ENCODE data around the gene BMP4.

The BMP4 gene

GRCh38 chr14:53963320-53964227 is 6.9 kb upstream of the BMP4 start:
- DNase-seq (ENCODE audit: low read depth) = no peak

- no peak for DNase-seq (ENCODE audit: low read depth)
These were observed 6.3 kb upstream of the BMP4 start for GRCh38 chr14:53962953-53963319.

- DNase-seq (ENCODE audit: low read depth) = no peak
These were observed 2.0 kb upstream of the BMP4 start for GRCh38 chr14:53958628-53959027.

- no peak for DNase-seq (ENCODE audit: low read depth)
These were observed 1.1 kb upstream of the BMP4 start for GRCh38 chr14:53957739-53958138.

GRCh38 chr14:53955671-53956426 is 776 bp downstream of the BMP4 start:
- DNase-seq (ENCODE audit: low read depth) = no peak

- no peak for DNase-seq (ENCODE audit: low read depth)
These were observed 1.4 kb downstream of the BMP4 start for GRCh38 chr14:53955229-53955556.

- DNase-seq (ENCODE audit: low read depth) = no peak
These were observed 1.9 kb downstream of the BMP4 start for GRCh38 chr14:53954551-53955228.

- DNase-seq (ENCODE audit: low read depth) = no peak
These were observed 2.6 kb downstream of the BMP4 start for GRCh38 chr14:53953828-53954550.

GRCh38 chr14:53953002-53953827 is 3.4 kb downstream of the BMP4 start:
- DNase-seq (ENCODE audit: low read depth) = no peak

- DNase-seq (ENCODE audit: low read depth) = no peak
These were observed 4.1 kb downstream of the BMP4 start for GRCh38 chr14:53952533-53952932.

- DNase-seq (ENCODE audit: low read depth) = no peak
These were observed 4.9 kb downstream of the BMP4 start for GRCh38 chr14:53951627-53952303.

GRCh38 chr14:53951243-53951626 is 5.4 kb downstream of the BMP4 start:
- no peak for DNase-seq (ENCODE audit: low read depth)

GRCh38 chr14:53950031-53950793 is 6.4 kb downstream of the BMP4 start:
- DNase-seq (ENCODE audit: low read depth) = no peak

- DNase-seq (ENCODE audit: low read depth) = no peak
These were observed 7.4 kb downstream of the BMP4 start for GRCh38 chr14:53949201-53949600.

GRCh38 chr14:53948205-53948884 is 8.3 kb downstream of the BMP4 start:
- DNase-seq (ENCODE audit: low read depth) = no peak

- DNase-seq (ENCODE audit: low read depth) = no peak
These were observed 9.0 kb downstream of the BMP4 start for GRCh38 chr14:53947452-53948204.

- no peak for DNase-seq (ENCODE audit: low read depth)
These were observed 9.6 kb downstream of the BMP4 start for GRCh38 chr14:53947094-53947445.

- no peak for DNase-seq (ENCODE audit: low read depth)
These were observed 10.1 kb downstream of the BMP4 start for GRCh38 chr14:53946404-53947093.
